Uterus (tissue), 4 donors: Measurements from ENCODE around the gene SV2C. TPM values are rescaled to one million over a fixed set of nuclear protein-coding genes. Genes with fewer than 3 reads are reported as not detected.
"Not testable (repeated sequence)": the region's sequence is repeated elsewhere in the genome, so short reads cannot be mapped to it uniquely, and the experiment has no call there.

Experiments
- DNase-seq, 2 donors: peaks; one replicate each; pipeline ENCODE4 v3.0.0-alpha.2; 2019 to 2020
- H3K27ac ChIP-seq, 2 donors: fragments of 200-600 bp; sonication (generic); 1 replicate in 1 of 2; 2 replicates in 1 of 2; pipeline ENCODE4 v1.5.1; 2016 to 2018
- H3K27me3 ChIP-seq, 2 donors: fragments of 200-600 bp; sonication (generic); one replicate each; pipeline ENCODE4 v1.5.1; 2018 to 2019; ENCODE audit warnings: control low read depth in 1 of 2
- H3K36me3 ChIP-seq, 2 donors: fragments of 200-600 bp; sonication (generic); one replicate each; pipeline ENCODE4 v1.5.1; 2019; ENCODE audit warnings: control low read depth in 1 of 2
- H3K4me1 ChIP-seq, 2 donors: fragments of 200-600 bp; sonication (generic); one replicate each; pipeline ENCODE4 v1.5.1; 2018 to 2019; ENCODE audit warnings: control low read depth in 1 of 2
- H3K4me3 ChIP-seq, 2 donors: fragments of 200-600 bp; sonication (generic); 1 replicate in 1 of 2; 2 replicates in 1 of 2; pipeline ENCODE4 v1.5.1; 2018 to 2019; ENCODE audit warnings: mild to moderate bottlenecking in 1 of 2
- H3K9me3 ChIP-seq, 2 donors: fragments of 200-600 bp; sonication (generic); one replicate each; pipeline ENCODE4 v1.5.1; 2019; ENCODE audit warnings: control low read depth in 1 of 2
- CTCF ChIP-seq, 4 experiments: fragments of 200-600 bp in 2 of 4; fragments of 450-650 bp in 2 of 4; sonication (generic) in 2 of 4; IDR thresholded peaks; one replicate each; pipeline ENCODE4 v1.5.1; 2016 to 2019; ENCODE audit warnings: antibody characterized with exemption in 4 of 4, mild to moderate bottlenecking in 2 of 4, moderate library complexity in 1 of 4
- POLR2A ChIP-seq, 2 donors: fragments of 450-650 bp; IDR thresholded peaks; one replicate each; pipeline ENCODE4 v1.6.1; 2016; ENCODE audit warnings: antibody characterized with exemption in 2 of 2, mild to moderate bottlenecking in 1 of 2, moderate library complexity in 1 of 2
- intact Hi-C: fragments of 100-400 bp; cut with DNase I; formaldehyde crosslinking; loops from one replicate; pipeline ENCODE4 v1.15.1; 2023; ENCODE audit warnings: low total_unique reads
- total RNA-seq, 4 donors: library from RNA; depleted of rRNA in 3 of 4; stranded (reverse); fragments of >200 nt in 3 of 4; gene quantifications; one replicate each; pipeline versions ENCODE4 v1.1.0 to v1.2.4, GENCODE V29; 2014 to 2023
- donor health status: DM: yes; HTN: yes; CAD: no.

SV2C gene
- total RNA-seq, 4 donors from 2014 or later = 0.21 to 3.7 TPM; not detected in 2

DNA sequence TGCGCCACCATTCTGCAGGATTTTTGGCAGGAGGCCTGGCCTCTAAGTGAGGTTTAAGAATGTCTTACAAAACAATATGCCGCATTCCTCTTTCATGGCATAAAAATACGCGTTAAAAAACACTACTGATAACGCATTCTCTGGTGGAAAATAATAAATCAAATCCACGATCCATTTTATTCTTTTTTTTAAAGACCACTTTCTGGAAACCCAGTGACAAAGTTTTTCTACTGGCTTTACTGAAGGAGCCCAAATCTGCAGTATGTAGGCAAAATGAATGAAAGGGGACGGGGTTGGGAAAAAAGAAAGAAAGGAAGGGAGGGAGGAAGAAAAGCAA is 2.0 kb downstream of the SV2C start:
- H3K27me3 ChIP-seq = peaks cover 0 to 27% of the 10 kb centered on the region in 2 donors
- TF ChIP-seq POLR2A (IDR thresholded peaks at IDR 0.05) (no peak), CTCF (IDR thresholded peaks at IDR 0.05) (no peak)
- no peak overlapping the region for H3K27ac ChIP-seq
- no peaks in the 10 kb centered on the region for H3K36me3 ChIP-seq
- intact Hi-C loops = no loop called here
- no peak for DNase-seq
- no peak overlapping the region for H3K4me3 ChIP-seq
- no peaks in the 10 kb centered on the region for H3K9me3 ChIP-seq
- H3K4me1 ChIP-seq = peaks cover 0 to 6% of the 10 kb centered on the region in 2 donors

DNA sequence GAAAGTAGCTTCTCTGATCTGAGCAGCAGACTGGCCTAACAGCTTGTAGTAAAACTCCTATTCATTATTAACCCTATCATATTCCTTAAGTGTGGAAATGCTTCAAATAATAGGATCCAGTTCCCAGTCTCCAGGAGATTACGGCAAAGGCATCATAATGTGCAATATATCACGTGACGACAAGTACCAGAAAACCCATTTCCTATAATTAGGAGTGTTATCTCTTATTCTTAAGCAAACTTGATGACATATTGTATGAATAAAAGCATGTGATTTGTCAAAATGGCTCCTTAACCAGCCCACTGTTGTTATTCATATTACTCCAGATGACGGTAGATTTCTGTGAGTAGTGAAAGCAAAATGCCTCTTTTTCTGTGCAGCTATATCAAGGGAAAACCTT is 2.9 kb downstream of the SV2C start:
- TF ChIP-seq POLR2A (IDR thresholded peaks at IDR 0.05) (no peak), CTCF (IDR thresholded peaks at IDR 0.05) (no peak)
- H3K27me3 ChIP-seq = peaks cover 0 to 27% of the 10 kb centered on the region in 2 donors
- no peaks in the 10 kb centered on the region for H3K36me3 ChIP-seq
- intact Hi-C loops = no loop called here
- peaks cover 0 to 6% of the 10 kb centered on the region in 2 donors for H3K4me1 ChIP-seq
- no peaks in the 10 kb centered on the region for H3K9me3 ChIP-seq
- H3K4me3 ChIP-seq = no peak overlapping the region
- DNase-seq = no peak
- no peak overlapping the region for H3K27ac ChIP-seq

GRCh38 chr5:76089156-76089555 is 6.0 kb downstream of the SV2C start:
- H3K27ac ChIP-seq, DNase-seq, intact Hi-C loops, H3K36me3 ChIP-seq, H3K9me3 ChIP-seq, H3K4me1 ChIP-seq, H3K4me3 ChIP-seq: not testable (repeated sequence)
- peaks cover 0 to 27% of the 10 kb centered on the region in 2 donors for H3K27me3 ChIP-seq

- no peak overlapping the region for H3K4me3 ChIP-seq
- TF ChIP-seq CTCF (IDR thresholded peaks at IDR 0.05) (no peak), POLR2A (IDR thresholded peaks at IDR 0.05) (no peak)
- intact Hi-C loops = no loop called here
Measured at GRCh38 chr5:76091351-76091750, 8.2 kb downstream of the SV2C start.

DNA sequence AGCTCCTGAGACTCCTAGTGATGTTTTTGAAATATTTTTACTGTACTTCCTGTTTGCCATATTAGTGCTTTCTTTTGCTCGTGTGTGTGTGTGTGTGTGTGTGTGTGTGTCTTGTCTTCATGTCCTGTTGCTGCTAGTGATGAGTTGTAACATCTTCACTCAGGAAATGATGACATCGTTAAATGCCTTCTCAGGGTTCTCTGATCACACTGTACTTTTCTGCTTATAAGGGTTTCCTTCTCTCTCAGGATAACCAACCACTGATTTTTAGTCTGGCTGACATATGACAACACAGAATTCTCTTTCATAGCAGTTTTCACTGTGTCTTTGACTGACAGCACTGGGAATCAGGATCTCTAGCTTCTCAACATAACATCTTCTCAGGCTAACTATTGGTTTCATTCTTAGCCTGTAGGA is 16.1 kb downstream of the SV2C start:
- no peaks in the 10 kb centered on the region for H3K9me3 ChIP-seq
- TF ChIP-seq POLR2A (IDR thresholded peaks at IDR 0.05) (no peak), CTCF (IDR thresholded peaks at IDR 0.05) (no peak)
- no peaks in the 10 kb centered on the region for H3K36me3 ChIP-seq
- no peak for DNase-seq
- intact Hi-C loops = no loop called here
- H3K27me3 ChIP-seq = no peaks in the 10 kb centered on the region
- H3K27ac ChIP-seq = no peak overlapping the region
- H3K4me1 ChIP-seq = no peaks in the 10 kb centered on the region
- H3K4me3 ChIP-seq = no peak overlapping the region

More at GRCh38 chr5:76091351-76091750, 8.2 kb downstream of the SV2C start:
- no peaks in the 10 kb centered on the region for H3K4me1 ChIP-seq
- DNase-seq = no peak
- peaks cover 0 to 12% of the 10 kb centered on the region in 2 donors for H3K27me3 ChIP-seq
- H3K36me3 ChIP-seq = no peaks in the 10 kb centered on the region
- no peaks in the 10 kb centered on the region for H3K9me3 ChIP-seq
- no peak overlapping the region for H3K27ac ChIP-seq

DNA sequence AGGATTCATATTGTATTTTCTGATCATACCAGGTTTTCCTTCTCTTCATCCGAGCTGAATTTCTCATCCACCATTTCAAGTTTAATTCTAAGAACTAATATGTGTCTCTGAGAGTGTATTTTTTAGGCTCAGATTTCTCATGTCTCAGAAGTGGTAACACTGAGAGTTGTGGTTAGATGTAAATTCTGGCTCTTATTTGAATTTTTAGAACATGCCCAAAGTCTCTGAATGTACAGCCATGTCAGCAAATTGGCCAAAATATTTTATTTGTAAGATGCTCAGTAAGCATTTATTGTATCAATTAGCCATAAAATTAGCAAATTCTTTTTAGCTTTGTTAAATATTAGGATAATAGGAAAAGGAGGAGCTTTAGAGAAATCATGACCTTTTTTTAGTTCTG is 16.6 kb downstream of the SV2C start:
- intact Hi-C loops = no loop called here
- H3K4me3 ChIP-seq = no peak overlapping the region
- H3K27me3 ChIP-seq = no peaks in the 10 kb centered on the region
- H3K27ac ChIP-seq = no peak overlapping the region
- H3K36me3 ChIP-seq = no peaks in the 10 kb centered on the region
- no peaks in the 10 kb centered on the region for H3K9me3 ChIP-seq
- no peak for DNase-seq
- H3K4me1 ChIP-seq = no peaks in the 10 kb centered on the region
- TF ChIP-seq CTCF (IDR thresholded peaks at IDR 0.05) (no peak), POLR2A (IDR thresholded peaks at IDR 0.05) (no peak)
